LNCaP clone FGC (cell line): Measurements from ENCODE around the gene FLRT3.

Source experiments
- DNase-seq: peaks from one replicate; pipeline ENCODE4 v3.0.0-alpha.2; 2011; ENCODE audit warnings: low read depth
- H3K4me3 ChIP-seq: 2 replicates; pipeline ENCODE4 v1.5.1; 2011; ENCODE audit warnings: mild to moderate bottlenecking, low read depth, low read length, control low read depth
- CTCF ChIP-seq: IDR thresholded peaks from 2 replicates; pipeline ENCODE4 v1.5.1; 2012; ENCODE audit warnings: mild to moderate bottlenecking; ENCODE audit not compliant: control insufficient read depth, insufficient read depth; ENCODE audit errors: extremely low read depth

The FLRT3 gene

GRCh38 chr20:14375416-14375985 is 38.1 kb upstream of the FLRT3 start:
- H3K4me3 ChIP-seq = no peak overlapping the region
- no peak for DNase-seq
- TF ChIP-seq CTCF = no peak

- TF ChIP-seq CTCF = no peak
- DNase-seq = no peak
- no peak overlapping the region for H3K4me3 ChIP-seq
These were observed 36.8 kb upstream of the FLRT3 start for GRCh38 chr20:14374196-14374595.

GRCh38 chr20:14361509-14362345 is 24.3 kb upstream of the FLRT3 start:
- DNase-seq = no peak
- no peak for TF ChIP-seq CTCF
- no peak overlapping the region for H3K4me3 ChIP-seq

GRCh38 chr20:14360416-14360815 is 23.0 kb upstream of the FLRT3 start:
- no peak for TF ChIP-seq CTCF
- H3K4me3 ChIP-seq = no peak overlapping the region
- DNase-seq = no peak

- TF ChIP-seq CTCF = no peak
- no peak for DNase-seq
- no peak overlapping the region for H3K4me3 ChIP-seq
These were observed 18.4 kb upstream of the FLRT3 start for GRCh38 chr20:14355791-14356190.

- H3K4me3 ChIP-seq = no peak overlapping the region
- no peak for TF ChIP-seq CTCF
- no peak for DNase-seq
These were observed 7.3 kb upstream of the FLRT3 start for GRCh38 chr20:14344746-14345145.
